Urothelium cell line (cell line): Measurements from ENCODE around the gene MARCHF10.
"Not testable (repeated sequence)": the region's sequence is repeated elsewhere in the genome, so short reads cannot be mapped to it uniquely, and the experiment has no call there.

Source experiments
- DNase-seq: peaks from one replicate; pipeline ENCODE4 v3.0.0; 2011; ENCODE audit warnings: low spot score, mixed read lengths
- FAIRE-seq: peaks from 2 replicates; lab custom pipeline; 2011; peaks lifted over from hg19 to GRCh38; lab: Jason Lieb, UNC

The MARCHF10 gene

GRCh38 chr17:62807812-62808575, at the start of gene MARCHF10:
Gene MARCHF10, minus strand, starts transcription at chr17:62808314. Its CDS starts 6,579 bp downstream, at chr17:62801735.
- DNase-seq (peak; percentile 97), FAIRE-seq (peak; percentile 73)

GRCh38 chr17:62857526-62857925, 49.4 kb upstream of the MARCHF10 start:
- peak; percentile 79 for FAIRE-seq
- no peak for DNase-seq

GRCh38 chr17:62856594-62856993, 48.5 kb upstream of the MARCHF10 start:
- FAIRE-seq (no peak), DNase-seq (no peak)

GRCh38 chr17:62855156-62855555, 47.0 kb upstream of the MARCHF10 start:
- FAIRE-seq, result peak; percentile 89
- no peak for DNase-seq

- FAIRE-seq (no peak), DNase-seq (no peak)
Observed at GRCh38 chr17:62854098-62854680, 46.1 kb upstream of the MARCHF10 start.

GRCh38 chr17:62852195-62852594, 44.1 kb upstream of the MARCHF10 start:
- DNase-seq (no peak), FAIRE-seq (no peak)

GRCh38 chr17:62849591-62850415, 41.7 kb upstream of the MARCHF10 start:
- not testable (repeated sequence) for DNase-seq, FAIRE-seq

GRCh38 chr17:62848334-62848733, 40.2 kb upstream of the MARCHF10 start:
- FAIRE-seq (no peak), DNase-seq (no peak)

GRCh38 chr17:62847426-62847825, 39.3 kb upstream of the MARCHF10 start:
- FAIRE-seq, result peak; percentile 48
- no peak for DNase-seq

- DNase-seq (no peak), FAIRE-seq (peak; percentile 74)
Observed at GRCh38 chr17:62840871-62841270, 32.8 kb upstream of the MARCHF10 start.

GRCh38 chr17:62833816-62834215, 25.7 kb upstream of the MARCHF10 start:
- not testable (repeated sequence) for FAIRE-seq, DNase-seq

GRCh38 chr17:62832405-62832804, 24.3 kb upstream of the MARCHF10 start:
- FAIRE-seq (no peak), DNase-seq (no peak)

GRCh38 chr17:62831066-62831465, 23.0 kb upstream of the MARCHF10 start:
- DNase-seq, result not testable (repeated sequence)
- peak; percentile 27 for FAIRE-seq

GRCh38 chr17:62827746-62828485, 19.8 kb upstream of the MARCHF10 start:
- no peak for DNase-seq
- peak; percentile 73 for FAIRE-seq

- FAIRE-seq (no peak), DNase-seq (no peak)
Observed at GRCh38 chr17:62826956-62827355, 18.8 kb upstream of the MARCHF10 start.

GRCh38 chr17:62825182-62825581, 17.1 kb upstream of the MARCHF10 start:
- FAIRE-seq (no peak), DNase-seq (peak; percentile 59)

GRCh38 chr17:62824290-62825131, 16.4 kb upstream of the MARCHF10 start:
- DNase-seq (peak; percentile 95), FAIRE-seq (peak; percentile 90)

GRCh38 chr17:62823111-62823893, 15.2 kb upstream of the MARCHF10 start:
- FAIRE-seq (no peak), DNase-seq (no peak)
